ENCODE results near the gene SH2D3A.

GRCh38 chr19:6718741-6719539 is 48.3 kb downstream of the SH2D3A start:
- no peak for TF ChIP-seq CTCF (IDR thresholded peaks at IDR 0.05; ENCODE audit: low read length)
- no peak for TF ChIP-seq EZH2 (IDR thresholded peaks at IDR 0.05; ENCODE audit: borderline replicate concordance, low read length)
